Loucy (cell line): ENCODE data around the gene GMCL2.

Source experiments
- H2AFZ ChIP-seq: fragments of 200-600 bp; sonication (generic); 2 replicates; pipeline ENCODE4 v1.6.0; 2016; ENCODE audit warnings: antibody characterized with exemption, mild to moderate bottlenecking, low read length, moderate library complexity
- H3F3A ChIP-seq: fragments of 200-600 bp; 2 replicates; pipeline ENCODE4 v1.6.0; 2016; ENCODE audit warnings: antibody characterized with exemption, low read depth, mild to moderate bottlenecking
- H3K27me3 ChIP-seq: fragments of 200-600 bp; sonication (generic); 2 replicates; pipeline ENCODE4 v1.6.1; 2014; ENCODE audit warnings: low read length, mild to moderate bottlenecking; ENCODE audit not compliant: insufficient read depth, poor library complexity, severe bottlenecking
- H3K36me3 ChIP-seq: fragments of 200-600 bp; sonication (generic); 2 replicates; pipeline ENCODE4 v1.6.1; 2016; ENCODE audit warnings: low read length; ENCODE audit not compliant: insufficient read depth
- H3K4me1 ChIP-seq: fragments of 200-600 bp; sonication (generic); 2 replicates; pipeline ENCODE4 v1.5.1; 2014; ENCODE audit warnings: low read length, mild to moderate bottlenecking; ENCODE audit not compliant: insufficient read depth, poor library complexity, severe bottlenecking
- H3K4me2 ChIP-seq: fragments of 200-600 bp; sonication (generic); 2 replicates; pipeline ENCODE4 v1.6.0; 2014; ENCODE audit warnings: antibody characterized with exemption, low read length, low read depth, mild to moderate bottlenecking; ENCODE audit not compliant: poor library complexity, severe bottlenecking
- H3K4me3 ChIP-seq: fragments of 200-600 bp; sonication (generic); 2 replicates; pipeline ENCODE4 v1.5.1; 2014; ENCODE audit warnings: low read length, mild to moderate bottlenecking, mixed read lengths; ENCODE audit not compliant: poor library complexity, severe bottlenecking
- H3K79me2 ChIP-seq: fragments of 200-600 bp; sonication (generic); 2 replicates; pipeline ENCODE4 v1.6.1; 2014; ENCODE audit warnings: low read length; ENCODE audit not compliant: insufficient read depth
- H3K9ac ChIP-seq: fragments of 200-600 bp; sonication (generic); 2 replicates; pipeline ENCODE4 v1.6.0; 2014; ENCODE audit warnings: mild to moderate bottlenecking, low read depth, low read length, moderate library complexity; ENCODE audit not compliant: poor library complexity, severe bottlenecking
- H3K9me2 ChIP-seq: fragments of 200-600 bp; sonication (generic); replicated peaks from 2 replicates; pipeline ENCODE4 v1.6.1; 2016; ENCODE audit warnings: low read depth, low read length, mixed read lengths
- H3K9me3 ChIP-seq: fragments of 200-600 bp; sonication (generic); 2 replicates; pipeline ENCODE4 v1.6.1; 2014; ENCODE audit warnings: mild to moderate bottlenecking, antibody characterized with exemption, low read length, low read depth; ENCODE audit not compliant: insufficient read depth
- H4K20me1 ChIP-seq: fragments of 200-600 bp; sonication (generic); 2 replicates; pipeline ENCODE4 v1.6.0; 2014; ENCODE audit warnings: antibody characterized with exemption, low read length, mild to moderate bottlenecking; ENCODE audit not compliant: insufficient read depth, poor library complexity, severe bottlenecking
- CTCF ChIP-seq: fragments of 200-600 bp; sonication (generic); conservative IDR thresholded peaks from 2 replicates; pipeline ENCODE4 v1.5.1; 2014; ENCODE audit warnings: mild to moderate bottlenecking, antibody characterized with exemption, low read length
- EZH2phosphoT487 ChIP-seq: fragments of 200-600 bp; IDR thresholded peaks from 2 replicates; pipeline ENCODE4 v1.6.1; 2018; ENCODE audit warnings: antibody characterized with exemption, mild to moderate bottlenecking, moderate library complexity, borderline replicate concordance

The GMCL2 gene

GRCh38 chr5:178224403-178224802 is 37.2 kb upstream of the GMCL2 start:
- Histone ChIP-seq H4K20me1 (no peaks in the 10 kb centered on the region), H3K9me3 (no peaks in the 10 kb centered on the region), H3K4me3 (no peak overlapping the region), H3K9me2 (no peaks in the 10 kb centered on the region), H3K4me2 (no peak overlapping the region), H3K79me2 (no peaks in the 10 kb centered on the region), H2AFZ (no peak overlapping the region), H3K36me3 (no peaks in the 10 kb centered on the region), H3K27me3 (no peaks in the 10 kb centered on the region), H3K9ac (no peak overlapping the region), H3K4me1 (no peaks in the 10 kb centered on the region), H3F3A (no peaks in the 10 kb centered on the region)
- no peak for TF ChIP-seq CTCF
- no peak for TF ChIP-seq EZH2phosphoT487

- no peaks in the 10 kb centered on the region for H3K9me2 ChIP-seq
- H3K4me1 ChIP-seq: no peaks in the 10 kb centered on the region
- H3K36me3 ChIP-seq: no peaks in the 10 kb centered on the region
- no peaks in the 10 kb centered on the region for H3K9me3 ChIP-seq
- no peak overlapping the region for H3K4me2 ChIP-seq
- TF ChIP-seq CTCF: no peak
- TF ChIP-seq EZH2phosphoT487: no peak
- no peaks in the 10 kb centered on the region for H3K27me3 ChIP-seq
- no peaks in the 10 kb centered on the region for H4K20me1 ChIP-seq
- no peaks in the 10 kb centered on the region for H3F3A ChIP-seq
- H3K4me3 ChIP-seq: no peak overlapping the region
- no peak overlapping the region for H2AFZ ChIP-seq
- H3K79me2 ChIP-seq: no peaks in the 10 kb centered on the region
- no peak overlapping the region for H3K9ac ChIP-seq
These were observed 36.7 kb upstream of the GMCL2 start for GRCh38 chr5:178223828-178224335.

- Histone ChIP-seq H2AFZ (no peak overlapping the region), H3K36me3 (no peaks in the 10 kb centered on the region), H3K4me2 (no peak overlapping the region), H3K27me3 (no peaks in the 10 kb centered on the region), H3K79me2 (no peaks in the 10 kb centered on the region), H3F3A (no peaks in the 10 kb centered on the region), H3K4me3 (no peak overlapping the region), H3K4me1 (no peaks in the 10 kb centered on the region), H3K9me2 (no peaks in the 10 kb centered on the region), H3K9me3 (no peaks in the 10 kb centered on the region), H3K9ac (no peak overlapping the region), H4K20me1 (no peaks in the 10 kb centered on the region)
- TF ChIP-seq EZH2phosphoT487 (no peak), CTCF (no peak)
These were observed 36.1 kb upstream of the GMCL2 start for GRCh38 chr5:178223196-178223773.
